HG03066 (cell line): ENCODE results near the gene CYP2A6.
"Not testable (repeated sequence)": the region's sequence is repeated elsewhere in the genome, so short reads cannot be mapped to it uniquely, and the experiment has no call there.

Experiments
- ATAC-seq: cut with Tn5 transposase; IDR thresholded peaks from one replicate; pipeline ENCODE4 v1.9.1; 2021; ENCODE audit warnings: low read depth; ENCODE audit not compliant: unreplicated experiment

CYP2A6 gene

GRCh38 chr19:40822704-40823553 is 27.3 kb downstream of the CYP2A6 start:
- not testable (repeated sequence) for ATAC-seq

- no peak for ATAC-seq
Observed at GRCh38 chr19:40822161-40822560, 28.1 kb downstream of the CYP2A6 start.

GRCh38 chr19:40819479-40820234 is 30.6 kb downstream of the CYP2A6 start:
- ATAC-seq: not testable (repeated sequence)

GRCh38 chr19:40818480-40819399 is 31.5 kb downstream of the CYP2A6 start:
- not testable (repeated sequence) for ATAC-seq

- ATAC-seq: no peak
Observed at GRCh38 chr19:40815223-40815622, 35.0 kb downstream of the CYP2A6 start.

- no peak for ATAC-seq
Observed at GRCh38 chr19:40813182-40813581, 37.1 kb downstream of the CYP2A6 start.

- not testable (repeated sequence) for ATAC-seq
Observed at GRCh38 chr19:40812571-40812970, 37.7 kb downstream of the CYP2A6 start.

- no peak for ATAC-seq
Observed at GRCh38 chr19:40811478-40812341, 38.5 kb downstream of the CYP2A6 start.

GRCh38 chr19:40810649-40811408 is 39.4 kb downstream of the CYP2A6 start:
- peak; percentile 68 for ATAC-seq

GRCh38 chr19:40810160-40810559 is 40.1 kb downstream of the CYP2A6 start:
- no peak for ATAC-seq

- no peak for ATAC-seq
Observed at GRCh38 chr19:40809358-40810086, 40.7 kb downstream of the CYP2A6 start.

- no peak for ATAC-seq
Observed at GRCh38 chr19:40808497-40808896, 41.8 kb downstream of the CYP2A6 start.

GRCh38 chr19:40808021-40808325 is 42.3 kb downstream of the CYP2A6 start:
- no peak for ATAC-seq

GRCh38 chr19:40807147-40808020 is 42.9 kb downstream of the CYP2A6 start:
- no peak for ATAC-seq

- no peak for ATAC-seq
Observed at GRCh38 chr19:40806423-40807146, 43.7 kb downstream of the CYP2A6 start.

GRCh38 chr19:40805258-40805868 is 44.9 kb downstream of the CYP2A6 start:
- ATAC-seq: no peak
